ENCODE measurements around the gene SUMO3.
A peak's percentile ranks its signal among the peaks of the same experiment; 100 is the strongest.

Gene SUMO3

DNA sequence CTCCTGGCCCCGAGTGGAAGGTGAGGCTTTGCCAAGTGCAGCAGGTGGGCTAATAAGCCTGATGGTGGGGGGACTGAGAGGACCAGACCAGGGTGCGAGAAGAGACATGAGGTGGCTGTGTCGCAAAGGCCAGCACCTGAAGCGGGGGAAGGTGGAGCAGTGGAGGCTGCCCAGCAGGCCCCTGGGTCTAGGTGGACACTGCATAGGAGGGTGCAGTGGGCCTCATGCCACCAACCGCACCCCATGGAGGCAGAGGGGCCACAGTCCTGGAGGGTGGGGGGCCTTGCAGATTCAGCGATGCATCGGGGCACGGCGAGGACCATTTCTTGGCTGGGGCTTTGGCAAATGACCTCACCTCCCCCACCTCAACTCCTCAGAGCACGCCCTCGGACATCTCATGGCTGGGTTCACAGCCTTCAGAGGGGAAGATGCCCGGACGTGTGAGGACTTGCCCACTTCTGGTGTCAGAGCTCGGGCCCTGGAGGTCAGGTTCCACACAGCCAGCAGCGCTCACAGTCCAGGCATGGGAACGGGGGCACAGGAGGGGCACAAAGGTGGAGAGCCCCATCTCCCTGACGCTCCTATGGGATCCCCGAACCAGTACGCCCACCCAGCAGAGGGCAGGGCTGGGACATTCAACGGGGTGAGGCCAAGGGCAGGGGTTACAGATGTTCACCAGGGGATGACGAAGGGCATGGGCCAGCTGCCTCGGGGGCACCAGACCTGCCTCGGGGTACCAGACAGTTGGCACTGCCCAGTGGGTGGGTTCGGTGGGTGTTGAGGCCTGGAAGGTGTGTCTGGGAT is 51.6 kb downstream of the SUMO3 start:
- DNase-seq (no peak), ATAC-seq (replicated peaks) (no peak)
- Mint-ChIP-seq H3K27me3 (no peaks in the 10 kb centered on the region), H3K36me3 (ENCODE audit: insufficient read depth) (peaks cover 24% of the 10 kb centered on the region), H3K4me3 (peak overlapping the region; percentile 76 to 80), H3K27ac (peak overlapping the region; percentile 90 to 97), H3K9me3 (no peaks in the 10 kb centered on the region), H3K4me1 (ENCODE audit: low read depth in 2 of 2) (peaks cover 10 to 19% of the 10 kb centered on the region in 2 donors)

DNA sequence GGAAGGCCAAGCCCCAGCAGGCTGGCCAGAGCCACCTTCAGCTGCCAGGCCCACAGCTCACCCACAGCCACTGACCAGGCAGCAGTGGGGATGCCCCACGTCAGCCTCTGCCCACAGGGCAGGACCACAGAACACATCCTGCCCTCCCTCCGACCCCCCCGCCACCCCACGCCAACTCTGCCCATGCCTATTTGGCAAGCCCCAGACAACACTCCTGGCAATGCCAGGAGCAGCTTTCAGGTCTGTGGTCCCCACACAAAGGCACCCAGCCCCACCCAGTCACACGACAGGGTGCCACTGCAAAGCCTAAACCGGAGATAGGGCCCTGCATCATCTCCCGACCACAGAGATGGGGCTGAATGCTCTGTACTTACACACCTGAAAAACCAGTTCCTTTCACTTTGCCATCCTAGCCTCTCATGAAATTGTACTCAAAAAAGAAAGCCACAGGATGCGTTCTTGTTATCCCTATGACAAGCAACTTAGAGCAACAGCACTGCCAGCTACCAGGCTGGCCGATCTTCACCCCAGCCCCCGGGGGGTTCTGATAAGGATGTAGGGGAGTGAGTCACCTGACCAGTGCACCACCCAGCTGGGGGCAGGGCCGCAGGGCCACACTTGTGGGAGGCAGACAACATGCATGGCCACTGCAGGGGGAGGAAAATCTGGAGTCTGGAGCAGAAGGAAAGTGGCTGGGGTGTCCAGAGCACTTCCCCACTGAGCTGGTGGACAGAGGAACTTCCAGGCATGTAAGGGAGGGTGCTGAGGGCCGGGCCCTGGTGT is 52.4 kb downstream of the SUMO3 start:
- Mint-ChIP-seq H3K4me1 (ENCODE audit: low read depth in 2 of 2) (peaks cover 10 to 19% of the 10 kb centered on the region in 2 donors), H3K27ac (peak overlapping the region; percentile 90 to 97), H3K27me3 (no peaks in the 10 kb centered on the region), H3K4me3 (peak overlapping the region; percentile 76 to 80), H3K9me3 (no peaks in the 10 kb centered on the region), H3K36me3 (ENCODE audit: insufficient read depth) (peaks cover 16% of the 10 kb centered on the region)
- peak; percentile 49 to 52 (median 51) for DNase-seq
- peak; percentile 96 for ATAC-seq (replicated peaks)

DNA sequence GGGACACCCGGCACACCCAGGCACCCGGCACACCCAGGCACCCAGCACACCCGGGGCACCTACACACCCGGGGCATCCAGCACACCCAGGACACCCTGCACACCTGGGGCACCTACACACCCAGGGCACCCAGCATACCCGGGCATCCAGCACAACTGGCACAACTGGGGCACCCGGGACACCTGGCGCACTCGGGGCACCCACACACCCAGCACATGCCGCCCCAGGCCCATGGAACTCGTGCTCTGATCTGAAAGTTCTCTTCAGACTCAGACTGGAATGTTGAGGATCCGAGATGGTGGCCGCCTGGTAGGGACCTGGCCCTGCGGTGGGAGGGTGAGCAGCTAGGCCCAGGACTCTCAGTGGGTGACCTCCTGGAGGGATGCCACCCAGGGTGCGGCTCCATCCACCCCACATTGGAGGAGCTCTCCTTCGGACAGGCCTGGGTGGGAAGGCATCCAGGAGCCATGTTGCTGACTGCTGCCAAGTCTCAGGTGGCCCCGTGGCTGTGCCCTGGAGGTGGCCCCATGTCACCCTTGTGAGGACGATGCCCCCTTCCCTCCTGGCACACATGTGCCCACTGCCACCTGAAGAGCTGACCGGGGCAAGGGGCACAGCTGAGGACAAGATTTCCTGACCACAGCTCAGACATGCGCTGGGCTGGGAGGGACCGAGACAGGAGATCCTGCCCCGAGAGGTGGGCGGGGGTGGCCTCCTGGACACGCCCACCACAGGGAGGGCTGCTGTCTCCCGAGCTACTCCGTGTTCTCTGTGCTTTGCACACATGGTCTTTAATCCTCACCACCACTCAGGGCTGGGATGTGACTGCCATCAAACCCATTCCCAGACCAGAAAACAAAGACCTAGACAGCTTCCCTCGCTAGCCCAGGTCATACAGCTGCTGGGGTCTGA is 53.3 kb downstream of the SUMO3 start:
- DNase-seq (no peak), ATAC-seq (replicated peaks) (no peak)
- Mint-ChIP-seq H3K27ac (peak overlapping the region; percentile 90 to 97), H3K27me3 (no peaks in the 10 kb centered on the region), H3K4me1 (ENCODE audit: low read depth in 2 of 2) (peaks cover 10 to 19% of the 10 kb centered on the region in 2 donors), H3K36me3 (ENCODE audit: insufficient read depth) (peaks cover 8% of the 10 kb centered on the region), H3K9me3 (no peaks in the 10 kb centered on the region), H3K4me3 (peak overlapping the region in 1 of 2 donors; percentile 76)

DNA sequence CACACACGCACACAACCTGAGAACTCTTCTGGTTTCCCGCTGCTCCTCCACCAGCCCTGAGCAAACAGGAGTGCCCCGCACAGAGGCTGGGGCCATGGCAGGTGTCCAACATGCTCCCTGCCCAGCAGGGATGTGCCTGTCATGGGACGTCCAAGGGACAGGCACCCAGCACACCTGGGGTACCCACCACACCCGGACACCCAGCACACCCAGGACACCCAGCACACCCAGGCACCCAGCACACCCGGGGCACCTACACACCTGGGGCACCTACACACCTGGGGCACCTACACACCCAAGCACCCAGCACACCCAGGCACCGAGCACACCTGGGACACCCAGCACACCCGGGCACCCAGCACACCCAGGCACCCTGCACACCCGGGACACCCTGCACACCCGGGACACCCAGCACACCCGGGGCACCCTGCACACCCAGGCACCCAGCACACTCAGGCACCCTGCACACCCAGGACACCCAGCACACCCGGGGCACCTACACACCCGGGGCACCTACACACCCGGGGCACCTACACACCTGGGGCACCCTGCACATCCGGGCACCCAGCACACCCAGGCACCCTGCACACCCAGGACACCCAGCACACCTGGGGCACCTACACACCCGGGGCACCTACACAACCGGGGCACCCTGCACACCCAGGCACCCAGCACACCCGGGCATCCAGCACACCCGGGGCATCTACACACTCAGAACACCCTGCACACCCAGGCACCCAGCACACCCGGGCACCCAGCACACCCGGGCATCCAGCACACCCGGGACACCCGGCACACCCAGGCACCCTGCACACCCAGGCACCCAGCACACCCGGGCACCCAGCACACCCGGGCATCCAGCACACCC is 54.2 kb downstream of the SUMO3 start:
- Mint-ChIP-seq H3K27me3 (no peaks in the 10 kb centered on the region), H3K27ac (no peak overlapping the region), H3K4me3 (no peak overlapping the region), H3K36me3 (ENCODE audit: insufficient read depth) (peaks cover 3% of the 10 kb centered on the region), H3K9me3 (no peaks in the 10 kb centered on the region), H3K4me1 (ENCODE audit: low read depth in 2 of 2) (peaks cover 10 to 19% of the 10 kb centered on the region in 2 donors)
- DNase-seq (no peak), ATAC-seq (replicated peaks) (no peak)

DNA sequence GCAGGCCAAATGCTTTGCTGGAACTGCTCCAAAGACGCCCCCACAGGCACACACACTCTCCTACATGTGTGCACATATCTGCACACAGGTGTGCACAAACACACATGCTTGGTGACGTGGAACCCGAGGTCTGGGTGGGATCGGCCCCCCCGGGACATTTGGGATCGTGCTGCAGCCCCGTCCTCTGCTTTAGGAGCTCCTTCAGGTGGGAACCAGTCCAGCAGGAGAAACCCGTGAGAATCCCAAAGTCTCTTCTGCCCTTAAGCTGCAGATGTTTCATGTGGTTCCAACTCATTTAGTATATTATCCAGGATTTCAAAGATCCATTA is 54.8 kb downstream of the SUMO3 start:
- H3K27me3 Mint-ChIP-seq: no peaks in the 10 kb centered on the region
- H3K4me1 Mint-ChIP-seq (ENCODE audit: low read depth in 2 of 2): peaks cover 10 to 19% of the 10 kb centered on the region in 2 donors
- H3K27ac Mint-ChIP-seq: no peak overlapping the region
- no peak for ATAC-seq (replicated peaks)
- no peak for DNase-seq
- no peak overlapping the region for H3K4me3 Mint-ChIP-seq
- H3K9me3 Mint-ChIP-seq: no peaks in the 10 kb centered on the region
- H3K36me3 Mint-ChIP-seq (ENCODE audit: insufficient read depth): peaks cover 3% of the 10 kb centered on the region

DNA sequence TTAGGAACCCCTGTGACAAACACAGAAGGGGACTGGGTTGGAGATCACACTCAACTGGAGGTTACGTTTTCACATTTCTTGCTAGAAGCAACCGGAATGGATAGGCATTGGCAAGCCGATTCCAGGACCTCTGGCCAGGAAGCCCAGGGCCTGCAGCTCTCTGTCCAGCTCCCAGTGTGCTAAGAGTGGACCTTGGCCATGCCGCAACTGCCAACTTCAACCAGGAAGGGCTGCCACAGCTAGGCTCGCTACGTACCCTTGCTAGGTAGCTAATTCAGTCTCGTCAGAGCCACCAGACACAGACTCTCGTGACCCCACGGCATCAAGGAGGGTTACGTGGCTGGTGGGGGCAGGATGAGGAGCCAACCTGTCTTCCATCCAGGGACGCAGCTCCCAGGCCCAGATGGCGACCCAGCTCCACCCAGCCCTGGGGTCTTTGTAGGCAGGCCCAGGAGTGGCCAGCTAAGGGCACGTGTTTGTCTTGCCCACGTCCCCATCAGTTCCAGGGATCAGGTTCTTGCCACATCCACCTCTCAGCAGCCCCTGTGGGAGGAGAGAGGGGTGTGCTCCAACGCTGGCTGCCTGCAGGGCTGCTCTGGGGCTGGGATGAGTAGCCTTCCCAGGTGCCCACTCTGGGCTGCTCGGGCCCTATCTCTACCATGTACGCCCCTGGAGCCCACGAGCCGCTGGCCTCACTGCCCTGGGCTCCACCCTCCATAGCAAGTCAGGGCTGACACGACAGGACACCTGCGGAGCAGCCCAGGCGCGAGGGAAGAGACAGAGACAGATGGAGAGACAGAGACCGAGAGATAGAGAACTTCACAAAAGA is 55.4 kb downstream of the SUMO3 start:
- H3K36me3 Mint-ChIP-seq (ENCODE audit: insufficient read depth): peaks cover 3% of the 10 kb centered on the region
- no peaks in the 10 kb centered on the region for H3K9me3 Mint-ChIP-seq
- no peaks in the 10 kb centered on the region for H3K27me3 Mint-ChIP-seq
- no peak overlapping the region for H3K4me3 Mint-ChIP-seq
- peaks cover 10 to 19% of the 10 kb centered on the region in 2 donors for H3K4me1 Mint-ChIP-seq (ENCODE audit: low read depth in 2 of 2)
- no peak for DNase-seq
- ATAC-seq (replicated peaks): no peak
- no peak overlapping the region for H3K27ac Mint-ChIP-seq

DNA sequence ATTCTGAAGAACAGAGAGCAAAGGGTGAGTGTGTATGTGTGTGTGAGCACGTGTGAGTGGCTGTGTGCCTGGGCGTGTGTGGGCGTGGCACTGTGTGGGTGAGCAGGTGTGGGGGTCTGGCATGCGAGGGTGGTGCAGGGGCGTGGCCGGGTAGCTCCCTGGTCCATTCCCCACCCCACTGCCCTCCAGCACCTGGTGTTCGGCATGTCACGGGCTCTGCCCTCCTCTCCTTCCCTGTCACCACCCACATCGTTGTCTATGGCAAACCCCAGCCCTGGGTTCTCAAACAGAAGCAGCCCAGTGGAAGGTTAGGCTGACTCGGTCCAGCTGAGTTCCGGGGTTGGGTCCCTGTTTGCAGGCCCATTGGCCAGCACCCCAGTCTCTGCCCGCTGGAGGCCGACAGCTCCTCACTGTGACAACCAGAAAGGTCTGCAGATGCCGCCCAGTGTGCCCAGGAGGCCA is 56.1 kb downstream of the SUMO3 start:
- DNase-seq (no peak), ATAC-seq (replicated peaks) (no peak)
- H3K27ac Mint-ChIP-seq: no peak overlapping the region
- H3K36me3 Mint-ChIP-seq (ENCODE audit: insufficient read depth): peaks cover 3% of the 10 kb centered on the region
- no peaks in the 10 kb centered on the region for H3K9me3 Mint-ChIP-seq
- no peak overlapping the region for H3K4me3 Mint-ChIP-seq
- H3K4me1 Mint-ChIP-seq (ENCODE audit: low read depth in 2 of 2): peaks cover 10 to 19% of the 10 kb centered on the region in 2 donors
- H3K27me3 Mint-ChIP-seq: no peaks in the 10 kb centered on the region

DNA sequence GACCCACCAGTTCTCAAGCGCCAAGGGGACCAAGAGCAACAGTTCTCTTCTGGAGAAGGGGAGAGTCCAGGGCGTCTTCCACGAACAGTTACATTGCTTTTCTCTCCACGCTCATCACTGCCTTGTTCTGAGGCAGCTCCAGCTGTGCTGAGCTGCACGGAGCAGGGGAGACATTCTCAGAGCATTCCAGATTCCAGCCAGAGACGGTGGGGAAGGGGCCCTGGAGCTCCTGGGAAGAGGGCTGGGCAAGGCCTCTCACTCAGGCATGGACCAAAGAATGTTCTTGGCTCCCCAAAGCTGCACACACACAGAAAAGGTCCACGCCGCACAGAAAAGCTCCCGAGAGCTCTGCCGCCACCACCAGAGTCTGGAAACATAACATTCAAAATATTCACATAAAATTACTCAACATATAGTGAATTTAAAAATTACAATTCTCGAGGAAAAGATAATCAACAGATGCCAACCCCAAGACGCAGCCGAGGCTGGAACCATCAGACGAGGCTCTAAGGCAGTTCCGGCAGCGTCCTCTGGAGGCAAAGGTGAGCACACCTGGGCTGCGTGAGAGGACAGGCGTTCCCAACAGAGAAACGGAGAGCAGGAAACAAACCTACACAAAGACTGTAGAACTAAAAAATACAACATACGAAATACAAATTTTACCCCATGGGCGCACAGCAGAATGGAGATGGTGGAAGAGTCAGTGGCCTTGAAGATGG is 56.7 kb downstream of the SUMO3 start:
- ATAC-seq (replicated peaks): no peak
- peaks cover 3% of the 10 kb centered on the region for H3K36me3 Mint-ChIP-seq (ENCODE audit: insufficient read depth)
- H3K27ac Mint-ChIP-seq: peak overlapping the region in 1 of 2 donors; percentile 25
- peaks cover 10 to 18% of the 10 kb centered on the region in 2 donors for H3K4me1 Mint-ChIP-seq (ENCODE audit: low read depth in 2 of 2)
- H3K4me3 Mint-ChIP-seq: no peak overlapping the region
- no peaks in the 10 kb centered on the region for H3K27me3 Mint-ChIP-seq
- no peaks in the 10 kb centered on the region for H3K9me3 Mint-ChIP-seq
- no peak for DNase-seq

DNA sequence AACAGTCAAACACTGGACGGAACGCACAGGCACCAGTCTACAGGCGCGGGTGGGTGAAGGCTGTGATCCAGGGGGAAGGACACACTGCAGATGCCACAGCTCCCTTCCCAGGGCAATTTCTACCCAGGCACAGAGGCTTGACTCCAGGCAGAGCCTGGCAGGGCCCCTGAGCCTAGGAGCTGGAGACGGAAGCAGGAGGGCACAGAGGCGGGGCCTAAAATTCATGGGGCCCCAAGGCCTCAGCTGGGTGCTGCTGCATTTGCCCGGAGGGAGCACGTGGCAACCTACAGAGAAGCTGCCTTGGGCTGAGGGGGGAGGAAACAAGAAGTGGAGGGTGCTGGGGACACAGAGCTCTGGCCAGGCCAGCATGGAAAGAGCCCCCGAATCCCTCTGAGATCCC is 57.5 kb downstream of the SUMO3 start:
- no peak for DNase-seq
- no peak overlapping the region for H3K4me3 Mint-ChIP-seq
- H3K9me3 Mint-ChIP-seq: no peaks in the 10 kb centered on the region
- peak overlapping the region in 1 of 2 donors; percentile 25 for H3K27ac Mint-ChIP-seq
- H3K27me3 Mint-ChIP-seq: no peaks in the 10 kb centered on the region
- peaks cover 4 to 10% of the 10 kb centered on the region in 2 donors for H3K4me1 Mint-ChIP-seq (ENCODE audit: low read depth in 2 of 2)
- ATAC-seq (replicated peaks): no peak
- peaks cover 4% of the 10 kb centered on the region for H3K36me3 Mint-ChIP-seq (ENCODE audit: insufficient read depth)

DNA sequence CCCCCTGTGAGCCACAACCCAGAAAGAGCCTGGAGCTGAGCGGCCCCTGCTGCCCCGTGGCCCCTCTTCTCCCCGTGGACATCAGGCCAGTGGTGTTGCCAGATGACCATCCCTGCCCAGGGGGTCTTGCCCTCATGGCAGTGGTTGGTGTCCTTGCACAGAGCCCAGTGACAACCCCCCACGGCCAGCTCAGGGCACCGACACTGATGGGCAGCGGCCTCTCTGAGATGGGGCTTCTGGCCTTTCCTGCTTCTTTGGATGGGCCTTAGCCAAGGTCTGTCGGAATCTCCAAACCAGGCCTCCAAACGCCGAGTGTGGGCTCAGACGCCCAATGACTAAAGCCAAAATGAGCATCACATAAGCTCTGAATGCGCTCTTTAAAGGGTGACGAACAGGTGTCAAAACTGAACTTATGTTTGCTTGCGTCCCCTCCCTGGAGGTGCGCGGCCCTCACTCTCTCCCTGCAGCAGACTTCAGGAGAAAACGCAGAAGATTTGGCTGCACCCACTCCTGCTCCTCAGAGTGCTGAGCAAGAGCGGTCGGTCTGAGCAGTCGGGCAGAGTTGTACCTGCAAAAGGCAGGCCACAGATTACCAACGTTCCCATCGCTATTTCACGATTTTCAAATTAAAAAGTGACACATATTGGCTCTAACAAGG is 58.1 kb downstream of the SUMO3 start:
- H3K27ac Mint-ChIP-seq: no peak overlapping the region
- H3K4me1 Mint-ChIP-seq (ENCODE audit: low read depth in 2 of 2): peaks cover 0 to 5% of the 10 kb centered on the region in 2 donors
- DNase-seq (no peak), ATAC-seq (replicated peaks) (no peak)
- H3K27me3 Mint-ChIP-seq: no peaks in the 10 kb centered on the region
- no peak overlapping the region for H3K4me3 Mint-ChIP-seq
- no peaks in the 10 kb centered on the region for H3K9me3 Mint-ChIP-seq
- H3K36me3 Mint-ChIP-seq (ENCODE audit: insufficient read depth): peaks cover 4% of the 10 kb centered on the region
